HG03159 (cell line): ENCODE measurements around the gene TBCC.

Experiments used
- ATAC-seq: cut with Tn5 transposase; IDR thresholded peaks from one replicate; pipeline ENCODE4 v1.9.1; 2021; ENCODE audit warnings: mild to moderate bottlenecking, moderate library complexity; ENCODE audit not compliant: unreplicated experiment

Gene TBCC

DNA sequence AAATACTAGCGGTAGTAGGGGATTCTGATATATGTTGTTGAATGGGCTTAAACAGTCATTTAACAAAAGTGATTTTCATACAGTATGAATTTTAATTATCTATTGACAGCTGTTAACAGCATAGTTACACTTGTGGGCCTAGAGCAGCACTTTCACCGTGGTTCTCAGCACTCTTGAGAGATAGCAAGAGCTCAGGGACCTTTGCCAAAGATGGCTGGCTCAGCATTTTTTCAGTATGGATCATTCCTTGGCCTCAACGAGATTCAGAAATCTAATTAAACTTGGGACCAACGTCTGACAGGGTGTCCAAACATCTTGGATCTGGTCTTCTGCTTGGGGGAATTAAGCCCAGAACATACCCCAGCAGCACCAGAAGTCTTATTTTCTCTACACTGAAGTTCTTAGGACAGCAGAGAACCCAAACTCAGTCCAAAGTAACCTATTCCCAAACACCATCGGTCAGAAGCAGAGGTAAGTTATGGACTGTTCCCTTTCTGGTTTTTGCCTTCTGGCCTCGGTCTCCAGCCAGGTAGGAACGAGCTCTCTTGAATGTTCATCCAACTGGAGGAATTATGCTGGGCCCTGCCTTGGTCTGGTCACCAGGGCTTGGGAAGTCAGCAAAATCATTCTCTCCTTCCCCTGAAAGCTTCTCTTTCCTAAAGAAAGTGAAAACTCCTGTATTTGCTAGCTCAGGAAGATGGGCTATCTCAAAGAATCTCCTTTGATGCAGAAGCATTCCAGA, 49.2 kb downstream of the TBCC start:
- ATAC-seq, result no peak

DNA sequence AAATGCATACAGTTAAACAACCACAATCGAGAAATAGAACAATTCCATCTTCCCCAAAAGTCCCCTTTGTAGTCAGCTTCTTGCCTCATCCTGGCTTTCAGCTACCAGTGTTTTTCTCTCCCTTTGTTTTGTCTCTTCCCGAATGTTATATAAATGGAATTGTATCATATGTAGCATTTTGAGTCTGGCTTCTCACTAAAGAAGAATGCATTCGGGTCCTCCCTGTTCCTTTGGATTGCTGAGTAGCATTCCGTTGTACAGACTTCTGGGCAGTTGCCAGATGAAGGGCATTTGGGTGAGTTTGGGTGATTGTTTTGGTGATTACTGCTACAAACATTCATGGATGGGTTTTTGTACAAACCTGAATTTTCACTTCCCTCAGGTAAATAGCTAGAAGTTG, 51.3 kb downstream of the TBCC start:
- ATAC-seq, result no peak
